IPS DF 4.7 (cell line): ENCODE results near the gene SERPINE1.

ENCODE experiments used
- DNase-seq: peaks from one replicate; pipeline ENCODE4 v3.0.0-alpha.2; 2013; ENCODE audit warnings: low spot score; ENCODE audit errors: extremely low read depth

The SERPINE1 gene

GRCh38 chr7:101169110-101169837, 42.4 kb downstream of the SERPINE1 start:
- no peak for DNase-seq

DNA sequence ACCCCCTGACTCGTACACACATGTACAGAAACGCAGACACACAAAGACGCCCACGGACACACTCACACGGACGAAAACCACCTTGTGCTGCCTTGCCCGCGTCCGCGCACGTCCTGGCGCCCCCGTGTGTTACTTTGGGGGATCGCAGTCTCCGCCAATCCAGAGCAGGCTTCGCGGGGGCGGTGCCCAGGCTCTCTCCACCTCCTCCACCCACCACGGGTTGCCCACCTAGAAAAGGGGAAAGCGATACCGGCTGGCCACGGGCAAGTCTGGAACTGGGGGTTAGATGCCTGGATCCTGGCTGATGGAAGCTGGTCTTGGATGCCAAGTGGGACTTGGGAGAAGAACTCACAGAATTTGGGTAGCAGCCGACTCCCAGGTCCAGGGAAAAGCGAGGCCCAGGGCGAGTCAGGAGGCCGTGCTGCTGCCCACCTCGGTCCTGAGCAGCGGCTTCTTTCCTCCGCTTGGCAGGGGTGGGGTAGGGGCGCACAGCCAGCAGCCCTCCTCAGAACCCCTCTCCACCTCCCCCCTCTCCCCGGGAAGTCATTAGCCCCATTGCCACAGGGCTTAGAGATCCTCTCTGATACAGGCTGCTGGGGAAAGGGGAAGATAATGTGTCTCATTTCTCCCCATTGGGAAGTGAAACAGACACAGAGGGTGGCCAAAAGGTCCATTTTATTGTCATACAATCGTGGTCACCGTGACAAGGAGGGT, 43.1 kb downstream of the SERPINE1 start:
- DNase-seq: no peak

DNA sequence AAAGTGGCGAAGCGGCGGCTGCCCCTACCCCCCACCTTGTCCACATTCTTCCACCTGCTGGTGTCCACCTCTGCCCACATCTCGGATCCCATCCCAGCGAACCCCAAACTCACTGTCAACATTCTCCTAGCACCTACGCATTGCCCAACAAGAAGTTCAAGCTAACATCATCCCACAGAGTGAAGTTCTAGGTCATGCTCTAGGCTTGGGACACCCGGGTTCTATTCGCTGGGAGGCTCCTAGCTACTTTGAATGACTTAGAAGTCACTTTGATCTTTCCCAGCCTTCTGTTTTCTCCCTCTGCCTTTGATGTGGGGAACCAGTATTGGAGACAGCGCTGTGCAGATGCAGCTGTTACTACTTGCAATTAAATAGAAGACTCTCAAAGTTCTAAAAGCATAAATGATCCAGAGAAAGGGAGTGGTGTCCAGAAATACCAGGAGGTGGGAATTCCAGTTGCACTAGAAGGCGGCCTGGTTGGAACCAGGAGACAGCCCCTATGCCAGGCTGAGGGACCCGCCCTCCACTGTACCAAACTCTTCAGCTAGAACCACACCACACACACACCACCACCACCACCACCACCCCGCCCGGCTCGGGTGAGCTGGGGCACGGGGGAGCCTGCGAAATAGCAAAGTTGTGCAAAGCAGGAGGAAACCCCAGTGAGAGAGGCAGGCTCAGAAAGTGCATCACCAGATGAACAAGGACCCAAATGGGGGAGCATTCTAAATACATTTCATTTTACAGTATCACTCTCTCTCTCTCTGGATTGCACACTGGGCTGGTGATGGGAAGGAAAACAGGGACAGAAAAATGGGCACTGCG, 43.9 kb downstream of the SERPINE1 start:
- no peak for DNase-seq

DNA sequence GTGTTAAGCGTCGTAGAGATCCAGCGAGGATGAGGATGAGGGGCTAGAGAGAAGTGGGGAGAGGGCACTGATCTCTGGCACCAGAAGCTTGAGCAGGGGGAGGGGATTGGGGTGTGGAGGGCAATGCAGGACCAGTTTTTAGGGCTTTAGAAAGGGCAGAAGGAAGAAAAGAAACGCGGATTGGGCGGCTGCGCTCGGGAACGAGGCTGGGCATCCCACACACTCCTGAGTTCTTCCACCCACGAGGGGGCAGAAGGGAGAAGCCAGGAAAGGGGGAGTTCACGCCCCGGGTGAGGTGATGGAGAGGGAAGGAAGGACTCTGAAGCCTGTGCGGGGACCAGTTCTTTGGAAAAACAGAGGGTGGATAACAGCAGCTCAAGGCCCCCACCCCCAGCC, 44.5 kb downstream of the SERPINE1 start:
- DNase-seq: no peak

DNA sequence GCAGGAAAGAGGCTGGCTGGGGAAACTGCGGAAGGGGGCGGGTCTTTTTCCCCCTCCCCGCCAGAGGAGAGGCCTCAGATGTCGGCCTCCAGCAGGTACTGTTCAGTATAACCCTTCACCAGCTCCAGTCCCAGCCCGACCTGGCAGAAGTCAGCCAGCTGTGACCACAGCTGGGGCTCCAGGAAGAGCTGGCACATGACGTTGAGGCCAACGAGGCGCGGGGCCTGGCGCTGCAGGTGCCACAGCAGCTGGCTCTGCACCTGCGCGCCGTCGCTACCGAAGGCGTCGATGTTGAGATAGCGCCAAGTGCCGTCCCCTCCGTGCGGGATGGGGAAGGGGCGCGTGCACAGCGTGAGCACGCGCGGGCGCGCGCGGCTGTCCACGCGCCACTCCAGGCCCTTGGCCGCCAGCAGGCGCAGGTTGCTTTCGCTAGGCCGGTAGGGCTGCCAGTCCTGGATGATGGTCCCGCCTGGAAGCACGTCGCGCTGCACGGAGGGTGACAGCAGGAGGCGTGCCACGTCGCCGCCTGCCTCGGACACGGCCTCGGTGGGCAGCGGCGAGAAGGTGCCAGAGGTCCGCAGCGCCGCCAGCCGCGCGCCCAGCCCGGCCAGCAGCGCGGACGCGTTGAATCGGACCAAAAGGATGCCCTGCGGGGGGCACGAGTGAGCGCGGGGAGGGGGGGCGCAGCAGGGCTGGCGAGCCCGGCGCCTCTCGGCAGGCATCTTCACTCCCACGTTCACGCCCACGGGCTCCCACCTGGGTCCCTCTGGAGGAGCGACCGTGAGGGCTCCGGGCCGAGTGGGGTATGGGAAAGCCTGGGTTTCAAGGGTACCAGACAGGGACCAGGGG, 45.3 kb downstream of the SERPINE1 start:
- DNase-seq: no peak

GRCh38 chr7:101172854-101173751, 46.2 kb downstream of the SERPINE1 start:
- no peak for DNase-seq

- DNase-seq: no peak
Measured at GRCh38 chr7:101173752-101174244, 46.9 kb downstream of the SERPINE1 start.

GRCh38 chr7:101174322-101174854, 47.5 kb downstream of the SERPINE1 start:
- DNase-seq: no peak

- no peak for DNase-seq
Measured at GRCh38 chr7:101175664-101176063, 48.8 kb downstream of the SERPINE1 start.

GRCh38 chr7:101177644-101178043, 50.7 kb downstream of the SERPINE1 start:
- DNase-seq: no peak

- no peak for DNase-seq
Measured at GRCh38 chr7:101179117-101179516, 52.2 kb downstream of the SERPINE1 start.

DNA sequence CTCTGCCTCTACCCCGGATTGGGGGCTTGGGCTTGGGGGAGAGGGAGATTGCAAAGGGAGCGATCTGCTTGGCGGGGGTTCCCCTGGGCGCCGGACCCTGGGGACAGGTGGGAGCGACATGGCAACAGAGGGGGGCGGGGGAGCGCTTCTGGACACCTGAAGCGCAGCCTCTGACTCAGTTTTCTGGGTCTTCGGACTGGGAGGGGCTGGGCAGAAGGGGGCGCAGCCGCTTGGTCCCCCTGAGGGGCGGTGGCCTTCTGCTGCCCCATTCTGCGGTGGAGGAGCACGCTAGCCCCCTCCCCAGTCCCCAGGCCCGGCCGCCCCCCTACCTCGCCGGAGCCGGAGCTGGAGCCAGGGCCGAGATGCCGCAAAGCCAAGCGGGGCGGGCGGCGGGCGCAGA, 52.8 kb downstream of the SERPINE1 start:
- no peak for DNase-seq

- DNase-seq: no peak
Measured at GRCh38 chr7:101180130-101180755, 53.3 kb downstream of the SERPINE1 start, which contains the start of gene NAT16. TSS of gene NAT16 (minus strand) at chr7:101180293. CDS start at chr7:101174807, 5,486 bp downstream.

- DNase-seq: no peak
Measured at GRCh38 chr7:101185258-101185839, 58.4 kb downstream of the SERPINE1 start.

- DNase-seq: no peak
Measured at GRCh38 chr7:101186194-101186593, 59.3 kb downstream of the SERPINE1 start.

GRCh38 chr7:101186844-101187428, 60.0 kb downstream of the SERPINE1 start:
- no peak for DNase-seq
